H1 (cell line): ENCODE results near the gene WDR54. TPM values are rescaled to one million over a fixed set of nuclear protein-coding genes. Genes with fewer than 3 reads are reported as not detected.

ENCODE experiments used
- CBX5 ChIP-seq: fragments of 300-800, 300-1000 bp; sonication (generic); IDR thresholded peaks from 2 replicates; pipeline ENCODE4 v1.7.1; 2016; ENCODE audit warnings: antibody characterized with exemption, low read length, low read depth
- CHD2 ChIP-seq: IDR thresholded peaks from 2 replicates; pipeline ENCODE4 v1.6.1; 2012; ENCODE audit warnings: low read length, improper control_type of control experiment
- MAX ChIP-seq: IDR thresholded peaks from 2 replicates; pipeline ENCODE4 v1.6.1; 2012; ENCODE audit warnings: inconsistent platforms
- RFX5 ChIP-seq: IDR thresholded peaks from 2 replicates; pipeline ENCODE4 v1.6.1; 2011; ENCODE audit warnings: low read depth, low read length, improper control_type of control experiment, borderline replicate concordance
- SIN3A ChIP-seq, 2 experiments: IDR thresholded peaks in 1 of 2; conservative IDR thresholded peaks in 1 of 2; 2 replicates each; pipeline ENCODE4 v1.6.1; 2011 to 2012; ENCODE audit warnings: low read length in 2 of 2, improper control_type of control experiment in 1 of 2, low read depth in 1 of 2, mild to moderate bottlenecking in 1 of 2
- TAF1 ChIP-seq: IDR thresholded peaks from 2 replicates; pipeline ENCODE4 v1.6.1; 2011; ENCODE audit warnings: mild to moderate bottlenecking, low read depth, low read length
- polyA plus RNA-seq, 7 experiments: library from polyadenylated mRNA; depleted of rRNA in 3 of 7; stranded (reverse) in 5 of 7; unstranded in 2 of 7; fragments of >200 nt in 5 of 7; fragments of 200-250 nt in 2 of 7; gene quantifications; 1 replicate in 5 of 7; 2 replicates in 1 of 7; 4 replicates in 1 of 7; pipeline versions ENCODE4 v1.2.1 to v1.2.3, GENCODE V29; 2011 to 2013; ENCODE audit warnings: missing spikeins in 2 of 7, mixed read lengths in 2 of 7
- total RNA-seq: library from RNA; stranded (reverse); fragmentation: NEBNext Ultra II Directional; extraction: Animal tissue kit (Norgen Biotek cat#: 25700); gene quantifications from 2 replicates; pipeline ENCODE4 v1.2.1, GENCODE V29; 2021

The WDR54 gene
- total and polyA plus RNA-seq, 2 of the 8 experiments (the other 6 are each of a cell fraction or from before 2014, with no cell fraction given): 41.6 to 125 TPM

- TF ChIP-seq MAX (peak; percentile 75), RFX5 (no peak), SIN3A (conservative IDR thresholded peaks at IDR 0.05 in 1 of 2, IDR thresholded peaks at IDR 0.05 in 1 of 2; ENCODE audit: low read depth in 1 of 2, low read length in 2 of 2) (peak in 1 of 2 experiments; percentile 96; a peak in 3 of 4 replicates), CHD2 (peak; percentile 90), TAF1 (peak; percentile 82; the same call in 1 of the 2 replicates), CBX5 (no peak)
- TF ChIP-seq, all 59 proteins: peak for 24
Observed at GRCh38 chr2:74472086-74472944, 50.8 kb downstream of the WDR54 start, which contains the start of gene MRPL53 (continued).
